Stimulated activated CD4-positive, alpha-beta T cell treated with anti-CD3 and anti-CD28 coated beads, Interleukin-12 subunit alpha, Interleukin-12 subunit beta, amount 100 ng/mL, for 4 hours (primary cell): ENCODE data around the gene PPME1.

ENCODE experiments used
- DNase-seq: peaks from one replicate; pipeline ENCODE4 v3.0.0-alpha.2; 2020

PPME1 gene

DNA sequence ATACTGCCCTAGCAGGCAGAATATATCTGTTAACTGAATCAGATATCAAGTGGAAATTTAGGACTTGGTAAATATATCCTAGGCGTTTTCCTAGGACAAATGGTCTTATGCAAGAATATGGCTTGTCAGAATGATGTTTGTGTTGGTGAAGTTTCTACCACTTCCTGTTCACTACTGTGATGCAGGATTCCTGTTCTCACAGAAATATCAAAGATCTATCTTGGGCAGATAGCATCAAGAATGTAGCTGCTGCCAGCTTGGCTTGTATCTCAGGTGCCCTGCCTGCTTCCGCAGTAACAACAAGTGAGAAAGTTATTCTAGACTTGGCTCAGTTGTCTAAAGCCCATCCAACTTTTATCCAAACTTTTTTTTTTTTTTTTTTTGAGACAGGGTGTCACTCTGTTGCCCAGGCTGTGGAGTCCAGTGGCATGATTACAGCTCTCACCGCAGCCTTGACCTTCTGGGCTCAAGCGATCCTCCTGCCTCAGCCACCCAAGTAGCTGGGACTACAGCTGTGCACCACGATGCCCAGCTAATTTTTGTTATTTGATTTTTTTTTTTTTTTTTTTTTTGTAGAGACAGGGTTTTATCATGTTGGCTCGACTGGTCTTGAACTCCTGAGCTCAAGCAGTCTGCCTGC, 61.3 kb downstream of the PPME1 start:
- no peak for DNase-seq

DNA sequence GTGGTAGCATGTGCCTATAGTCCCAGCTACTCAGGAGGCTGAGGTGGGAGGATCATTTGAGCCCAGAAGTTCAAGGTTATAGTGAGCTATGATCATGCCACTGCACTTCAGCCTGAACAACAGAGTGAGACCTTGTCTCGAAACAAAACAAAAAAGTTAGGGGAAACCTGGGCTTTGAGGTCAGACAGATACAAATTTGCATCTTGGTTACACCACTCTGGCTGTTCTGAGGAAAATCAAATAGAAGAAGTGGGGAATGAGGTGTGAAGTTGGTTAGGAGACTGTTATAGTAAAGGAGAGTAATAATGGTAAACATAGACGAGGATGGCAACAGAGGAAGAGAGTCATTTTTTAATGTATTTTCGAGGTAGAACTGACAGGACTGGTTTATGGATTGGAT, 62.6 kb downstream of the PPME1 start:
- no peak for DNase-seq

DNA sequence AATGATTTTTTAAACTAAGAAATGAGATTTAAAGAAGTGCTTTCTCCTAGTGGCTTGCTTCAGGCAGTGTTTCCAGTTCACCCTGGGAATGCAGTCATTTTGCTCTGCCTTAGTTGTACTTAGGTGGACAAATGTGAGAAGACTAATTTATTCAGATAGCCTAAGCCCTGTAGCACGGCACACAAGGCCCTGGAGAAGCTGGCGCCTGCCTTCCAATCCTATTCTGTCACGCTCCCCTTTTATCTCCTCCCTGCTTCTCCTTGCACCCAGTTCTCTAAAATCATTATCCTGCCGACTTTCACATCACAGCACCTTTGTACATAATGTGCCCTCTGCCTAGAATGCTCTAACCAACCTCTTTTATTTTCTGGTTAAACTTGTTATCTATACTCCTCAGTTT, 64.0 kb downstream of the PPME1 start:
- DNase-seq = no peak

DNA sequence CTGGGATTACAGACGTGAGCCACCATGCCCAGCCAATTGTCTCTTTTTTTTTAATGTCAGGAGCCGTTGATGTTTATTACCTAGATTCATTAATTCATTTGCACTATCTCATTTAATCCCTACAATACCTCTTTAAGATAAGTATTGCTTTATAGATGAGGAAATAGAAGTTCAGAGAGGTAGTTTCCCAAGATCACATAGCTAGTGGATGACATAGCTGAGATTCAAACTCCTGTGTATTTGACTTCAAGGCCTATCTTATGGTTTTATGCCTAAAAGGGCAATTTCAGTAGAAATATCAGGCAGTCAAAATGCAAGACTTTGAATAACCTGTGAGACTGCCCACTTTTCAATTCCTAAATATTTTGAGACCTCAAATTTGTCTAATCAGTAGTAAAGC, 66.5 kb downstream of the PPME1 start:
- DNase-seq = no peak

- no peak for DNase-seq
Measured at GRCh38 chr11:74238243-74238642, 67.2 kb downstream of the PPME1 start.

- no peak for DNase-seq
Measured at GRCh38 chr11:74248469-74248868, 77.4 kb downstream of the PPME1 start.

- no peak for DNase-seq
Measured at GRCh38 chr11:74249496-74249895, 78.4 kb downstream of the PPME1 start.

DNA sequence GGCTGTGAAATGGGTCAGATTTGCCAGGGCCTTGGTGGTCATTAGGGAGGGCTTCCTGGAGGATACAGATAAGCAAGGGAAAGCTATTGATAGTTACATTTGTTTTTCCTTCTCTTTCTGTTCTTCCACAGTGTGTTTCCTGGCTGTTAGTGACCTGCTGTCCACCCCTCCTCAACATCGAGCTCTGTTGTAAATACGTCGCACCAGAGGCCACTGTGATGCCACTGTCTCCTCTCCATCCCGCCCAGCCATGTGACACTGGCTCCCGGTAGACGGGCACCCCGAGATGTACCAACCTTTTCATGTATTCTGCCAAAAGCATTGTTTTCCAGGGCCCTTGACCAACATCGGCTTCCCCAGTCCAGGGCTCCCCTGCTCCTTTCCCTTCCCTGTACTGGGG, 82.3 kb downstream of the PPME1 start:
- DNase-seq = no peak

DNA sequence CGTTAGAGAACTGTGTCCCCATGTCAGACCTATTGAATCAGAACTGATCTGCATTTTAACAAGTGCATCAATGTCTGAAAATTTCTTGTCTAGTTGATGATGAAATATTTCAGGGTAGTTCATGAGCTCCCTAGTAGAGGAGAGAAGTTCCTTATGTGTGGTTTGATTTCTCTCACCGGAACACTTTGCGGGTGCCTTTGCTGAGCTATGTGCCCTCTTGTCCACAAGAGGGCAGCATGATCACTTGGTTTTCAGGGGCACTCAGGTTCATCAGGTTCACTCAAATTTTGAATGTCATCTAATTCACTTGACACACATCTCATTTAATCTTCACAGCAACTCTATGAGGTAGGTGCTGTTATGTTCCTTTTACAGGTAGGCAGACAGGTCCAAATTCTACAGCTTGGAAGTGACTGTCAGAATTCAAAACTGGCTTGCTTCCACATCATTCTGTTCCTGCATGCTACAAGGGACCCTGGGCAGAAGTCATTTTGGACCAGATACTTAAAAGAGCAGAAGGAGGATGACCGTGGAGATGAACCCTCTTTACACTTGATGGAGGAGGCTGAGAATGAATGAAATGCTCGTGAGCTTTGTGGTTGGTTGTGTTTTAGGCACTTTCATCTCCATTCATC, 84.8 kb downstream of the PPME1 start:
- peak; percentile 30 for DNase-seq

DNA sequence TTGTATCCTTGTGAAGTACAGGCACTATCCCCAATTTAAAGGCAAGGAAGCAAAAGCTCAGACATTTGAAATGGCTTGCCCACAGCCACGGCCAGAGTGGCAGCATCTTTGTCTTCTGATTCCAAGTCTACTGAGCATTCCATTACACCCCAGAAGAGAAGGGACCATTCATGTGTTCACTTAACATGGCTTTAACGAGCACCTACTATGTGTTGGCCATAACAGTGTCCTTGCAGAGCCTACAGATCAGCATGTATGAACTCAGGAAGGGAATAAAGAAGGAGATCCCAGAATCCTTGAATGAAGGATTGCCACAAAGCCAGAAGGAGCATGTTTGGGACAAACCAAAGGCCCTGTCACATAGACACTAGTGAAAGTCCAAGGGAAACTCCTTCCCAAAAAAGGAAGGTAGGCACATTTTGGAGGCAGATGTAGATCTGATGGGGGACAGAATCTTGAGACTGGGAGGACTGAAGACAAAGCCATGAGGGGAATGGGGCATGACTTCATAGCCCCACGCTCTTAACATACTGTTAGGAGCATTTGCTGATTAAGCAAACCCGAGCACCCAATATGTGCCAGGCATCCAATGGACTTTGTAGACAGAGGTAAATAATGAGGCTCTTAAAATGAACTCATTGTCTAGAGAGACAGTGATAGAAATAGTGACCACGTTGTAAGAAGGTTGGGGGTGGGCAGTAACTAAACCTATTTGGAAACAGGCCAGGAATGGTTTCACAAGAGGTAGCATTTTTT, 85.5 kb downstream of the PPME1 start:
- no peak for DNase-seq

DNA sequence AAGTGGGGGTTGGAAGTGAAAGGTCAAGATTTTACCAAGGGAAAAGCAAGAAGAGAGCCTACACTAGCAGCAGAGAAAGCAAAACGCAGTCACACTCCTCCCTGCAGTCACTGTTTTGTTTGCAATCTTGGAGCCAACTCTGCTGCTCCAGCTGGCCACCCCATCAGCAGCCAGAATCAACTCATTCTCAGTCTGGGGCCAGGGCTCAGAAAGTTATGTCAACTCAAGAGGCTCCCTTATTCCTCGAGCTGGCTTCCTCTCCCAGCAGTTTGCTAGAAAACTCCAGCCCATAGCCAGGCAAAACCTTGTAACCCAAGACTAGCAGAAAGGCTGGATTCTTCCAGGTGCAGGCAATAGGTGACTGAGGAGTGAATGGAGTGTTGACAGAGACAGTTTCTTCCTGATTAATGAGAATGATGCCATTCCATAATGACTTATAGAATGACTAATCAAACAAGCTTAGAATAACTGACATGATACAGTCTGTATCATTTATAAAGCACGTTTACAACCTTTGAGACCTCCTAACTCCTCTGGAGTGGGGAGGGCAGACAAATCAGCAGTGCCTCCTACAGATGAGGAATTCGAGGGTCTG, 87.0 kb downstream of the PPME1 start:
- DNase-seq = no peak

DNA sequence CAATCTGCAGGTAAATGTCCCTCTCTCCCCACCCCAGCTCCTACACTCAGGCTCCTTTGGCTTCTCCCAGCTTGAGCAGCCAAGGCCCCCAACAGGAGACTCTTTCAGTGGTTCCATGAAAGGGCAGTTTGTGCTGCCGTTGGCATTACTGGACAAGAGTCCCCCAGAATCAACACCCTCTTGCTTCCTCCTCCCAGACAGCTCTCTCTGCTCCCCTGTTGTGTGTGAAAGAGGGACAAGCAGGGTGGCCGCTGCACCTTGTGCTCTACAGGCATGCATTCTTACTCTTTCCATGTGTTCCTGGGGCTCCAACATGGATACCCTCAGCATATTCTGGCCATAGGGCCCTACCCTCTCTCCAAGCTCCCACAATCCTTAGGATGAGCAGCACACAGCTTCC, 91.6 kb downstream of the PPME1 start:
- no peak for DNase-seq

DNA sequence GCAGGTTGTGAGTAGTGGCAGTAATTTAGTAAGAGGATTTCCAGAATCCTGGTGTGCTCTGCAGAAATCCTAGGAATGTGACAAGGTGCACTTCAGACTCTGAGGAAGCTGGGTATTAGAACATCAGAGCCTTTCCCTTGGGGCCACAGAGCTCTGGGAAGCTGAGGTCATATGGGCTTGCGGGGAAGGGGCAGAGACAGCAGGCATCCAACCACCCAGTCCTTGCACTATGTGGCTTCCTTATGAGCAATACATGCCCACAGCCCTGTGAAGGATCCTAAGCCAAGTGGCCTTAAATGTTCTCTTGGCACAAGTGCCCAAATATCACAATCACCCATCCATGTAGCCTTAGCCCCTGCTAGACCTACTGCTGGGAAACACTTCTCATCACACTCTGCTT, 94.2 kb downstream of the PPME1 start:
- DNase-seq = no peak

- DNase-seq = no peak
Measured at GRCh38 chr11:74267014-74267413, 95.9 kb downstream of the PPME1 start.

GRCh38 chr11:74268456-74268855, 97.4 kb downstream of the PPME1 start:
- no peak for DNase-seq

DNA sequence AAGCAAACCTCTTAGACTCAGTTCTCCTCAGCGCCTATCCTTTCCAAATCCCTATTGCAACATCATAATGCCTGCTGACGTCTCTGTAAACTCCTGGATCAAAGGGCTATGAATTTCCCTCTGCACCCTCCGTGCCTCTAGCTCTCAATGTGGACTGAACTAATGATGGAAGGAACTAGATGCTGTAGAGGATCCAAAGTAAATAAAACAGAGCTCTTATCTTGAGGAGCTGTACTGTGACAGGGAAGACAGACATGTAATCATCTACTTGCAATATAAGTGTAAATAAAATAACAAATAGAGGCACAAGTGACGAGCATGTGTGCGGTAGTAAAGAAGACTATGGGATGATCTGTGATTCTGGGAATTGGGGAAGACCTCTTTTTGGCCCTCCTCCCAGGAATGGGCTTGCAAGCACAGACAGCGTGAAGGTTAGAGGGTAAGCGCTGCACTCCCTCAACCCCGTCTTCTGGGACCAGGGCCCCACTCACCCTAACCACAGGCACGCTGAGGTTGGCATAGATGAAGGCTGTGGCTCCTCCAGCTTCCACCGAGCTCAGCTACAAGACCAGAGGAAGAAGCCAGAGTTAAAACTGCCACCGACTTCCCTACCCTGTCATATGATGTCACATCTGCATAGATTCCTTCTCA, 98.2 kb downstream of the PPME1 start:
- DNase-seq = no peak

GRCh38 chr11:74272276-74272675, 101.2 kb downstream of the PPME1 start:
- DNase-seq = no peak

- DNase-seq = no peak
Measured at GRCh38 chr11:74276581-74276980, 105.5 kb downstream of the PPME1 start.

GRCh38 chr11:74278103-74278502, 107.0 kb downstream of the PPME1 start:
- DNase-seq = no peak

DNA sequence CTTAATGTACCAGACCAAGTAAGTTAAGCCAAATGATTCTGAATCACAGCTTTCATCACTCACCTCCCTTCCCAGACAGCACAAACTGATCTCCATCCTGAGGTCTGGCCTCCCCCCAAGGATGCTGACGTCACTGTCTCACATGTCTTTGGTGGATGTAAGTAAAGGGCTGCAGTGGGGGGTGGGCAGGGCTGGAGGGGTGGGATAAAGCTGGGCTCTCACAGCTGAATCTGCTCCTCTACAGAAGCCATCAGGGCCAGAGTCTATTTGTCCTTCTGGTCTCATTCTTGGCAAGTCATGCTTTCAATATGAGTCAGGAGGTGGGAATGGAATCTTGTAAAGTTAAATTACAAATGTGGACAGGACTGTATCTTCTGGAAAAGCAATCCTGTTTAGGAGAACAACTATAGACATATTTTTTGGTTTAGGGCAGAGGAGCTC, 107.7 kb downstream of the PPME1 start:
- DNase-seq = no peak

DNA sequence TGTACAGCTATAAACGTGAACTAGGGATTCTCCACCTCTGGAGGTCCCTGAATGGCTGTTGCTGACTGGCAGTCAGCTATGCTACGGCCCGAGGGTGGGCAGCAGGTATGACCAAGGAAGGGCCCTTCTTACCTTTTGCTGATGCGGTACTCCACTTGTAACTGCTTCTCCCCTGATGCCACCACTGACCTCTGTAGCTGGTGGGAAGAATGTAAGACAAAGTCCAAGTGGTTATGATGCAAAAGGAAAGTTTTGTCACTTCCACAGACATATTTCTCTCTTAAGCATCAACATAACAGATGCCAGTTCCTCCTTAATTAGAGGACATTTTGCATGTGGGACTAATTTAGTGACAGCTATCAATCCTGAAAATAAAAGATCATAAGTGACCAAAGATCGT, 108.2 kb downstream of the PPME1 start:
- DNase-seq = no peak

DNA sequence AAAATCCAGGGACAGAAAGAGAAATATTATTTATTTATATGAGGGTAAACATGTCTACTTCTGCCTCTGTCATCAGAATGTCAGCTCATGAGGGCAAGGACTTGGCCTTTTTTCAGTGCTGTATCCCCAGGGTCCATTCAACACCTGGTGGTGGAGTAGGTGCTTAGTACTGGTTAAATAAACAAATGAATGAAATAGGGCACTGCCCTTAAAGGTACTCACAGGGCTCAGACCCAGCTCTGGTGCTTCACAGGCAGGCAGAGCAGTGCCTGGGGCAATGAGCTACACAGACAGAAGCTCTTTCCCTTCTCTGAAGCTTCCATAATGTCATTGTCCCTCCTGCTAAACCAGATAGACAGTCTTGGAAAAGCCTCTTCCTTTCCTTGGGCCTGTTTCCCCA, 109.4 kb downstream of the PPME1 start:
- no peak for DNase-seq

DNA sequence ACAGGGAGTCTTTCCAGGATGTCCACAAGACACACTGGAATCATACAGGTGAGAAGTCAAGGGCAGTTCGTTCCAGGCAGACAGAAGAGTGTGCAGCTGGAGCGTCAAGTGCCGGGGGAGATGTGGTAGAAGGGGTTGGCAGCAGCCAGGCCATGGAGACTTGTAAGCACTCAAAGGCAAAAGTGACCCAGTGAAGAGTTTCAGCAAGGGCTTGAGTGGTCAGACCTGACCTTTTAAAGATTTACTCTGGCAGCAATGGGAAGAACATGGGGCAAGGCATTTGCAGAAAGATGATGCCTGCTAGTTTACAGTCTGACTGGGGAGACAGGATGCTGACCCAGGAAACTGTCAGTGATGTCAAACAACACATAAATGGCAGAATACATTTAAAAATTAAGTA, 111.3 kb downstream of the PPME1 start:
- no peak for DNase-seq
